Omental fat pad (tissue), 4 donors: ENCODE data around the gene RITA1. TPM values are rescaled to one million over a fixed set of nuclear protein-coding genes. Genes with fewer than 3 reads are reported as not detected.

ENCODE experiments used
- ATAC-seq: fragments of 150-250 bp; one replicate; pipeline ENCODE4 v1.9.1; 2016; ENCODE audit warnings: mild to moderate bottlenecking, moderate library complexity; ENCODE audit not compliant: low FRiP score
- DNase-seq: peaks from one replicate; pipeline ENCODE4 v3.0.0-alpha.2; 2019; ENCODE audit warnings: low spot score
- total RNA-seq, 4 donors: library from RNA; depleted of rRNA; stranded (reverse); fragments of >200 nt; gene quantifications; one replicate each; pipeline ENCODE4 v1.1.0, GENCODE V29; 2016
- TF ChIP-seq, protein P1 (sequence below), 3 donors: fragments of 450-650 bp; IDR thresholded peaks; one replicate each; pipeline ENCODE4 v1.5.1; 2016 to 2017; ENCODE audit warnings: antibody characterized with exemption in 3 of 3, mild to moderate bottlenecking in 3 of 3, moderate library complexity in 2 of 3

The RITA1 gene
- total RNA-seq, 4 donors from 2014 or later, result 7.9 to 14.3 (median 11.5) TPM

DNA sequence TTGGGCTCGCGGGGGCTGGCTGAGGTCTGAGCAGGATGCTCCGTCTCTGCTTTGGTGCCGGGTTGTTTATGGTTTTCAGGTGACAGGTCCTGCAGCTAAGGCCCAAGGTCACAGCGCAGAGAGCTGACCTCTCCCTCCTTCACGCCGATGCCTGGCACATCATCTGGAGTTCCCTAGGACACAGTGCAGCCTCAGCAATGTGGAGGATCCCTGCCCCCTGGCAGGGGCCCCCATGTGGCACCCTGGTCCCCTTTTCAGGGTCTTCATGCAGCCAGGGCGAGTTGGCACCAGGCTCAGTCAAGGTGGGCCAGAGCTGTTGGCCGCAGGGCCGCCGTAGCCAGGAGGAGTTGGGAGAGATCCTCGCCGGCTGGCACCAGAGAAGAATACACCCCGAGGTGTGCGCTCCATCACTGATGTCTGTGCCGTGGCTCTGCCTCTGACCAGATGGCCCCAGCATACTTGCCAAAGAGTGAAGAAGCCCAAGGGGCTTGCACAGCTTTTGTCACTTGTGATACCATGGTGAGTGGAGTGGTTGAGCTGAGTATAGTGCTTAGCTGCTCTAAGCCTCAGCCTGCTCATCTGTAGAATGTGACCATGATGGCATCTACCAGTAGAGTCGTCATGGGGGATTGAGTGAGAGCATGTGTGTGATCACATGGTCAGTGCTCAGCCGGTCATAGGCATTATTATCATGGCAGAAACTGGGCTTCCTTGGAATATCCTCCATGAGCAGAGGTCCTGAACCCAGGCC lies 46.7 kb downstream of the RITA1 start:
- DNase-seq (no peak), ATAC-seq (no peak)
- TF ChIP-seq, protein P1, sequence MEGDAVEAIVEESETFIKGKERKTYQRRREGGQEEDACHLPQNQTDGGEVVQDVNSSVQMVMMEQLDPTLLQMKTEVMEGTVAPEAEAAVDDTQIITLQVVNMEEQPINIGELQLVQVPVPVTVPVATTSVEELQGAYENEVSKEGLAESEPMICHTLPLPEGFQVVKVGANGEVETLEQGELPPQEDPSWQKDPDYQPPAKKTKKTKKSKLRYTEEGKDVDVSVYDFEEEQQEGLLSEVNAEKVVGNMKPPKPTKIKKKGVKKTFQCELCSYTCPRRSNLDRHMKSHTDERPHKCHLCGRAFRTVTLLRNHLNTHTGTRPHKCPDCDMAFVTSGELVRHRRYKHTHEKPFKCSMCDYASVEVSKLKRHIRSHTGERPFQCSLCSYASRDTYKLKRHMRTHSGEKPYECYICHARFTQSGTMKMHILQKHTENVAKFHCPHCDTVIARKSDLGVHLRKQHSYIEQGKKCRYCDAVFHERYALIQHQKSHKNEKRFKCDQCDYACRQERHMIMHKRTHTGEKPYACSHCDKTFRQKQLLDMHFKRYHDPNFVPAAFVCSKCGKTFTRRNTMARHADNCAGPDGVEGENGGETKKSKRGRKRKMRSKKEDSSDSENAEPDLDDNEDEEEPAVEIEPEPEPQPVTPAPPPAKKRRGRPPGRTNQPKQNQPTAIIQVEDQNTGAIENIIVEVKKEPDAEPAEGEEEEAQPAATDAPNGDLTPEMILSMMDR (IDR thresholded peaks at IDR 0.05), result no peak

DNA sequence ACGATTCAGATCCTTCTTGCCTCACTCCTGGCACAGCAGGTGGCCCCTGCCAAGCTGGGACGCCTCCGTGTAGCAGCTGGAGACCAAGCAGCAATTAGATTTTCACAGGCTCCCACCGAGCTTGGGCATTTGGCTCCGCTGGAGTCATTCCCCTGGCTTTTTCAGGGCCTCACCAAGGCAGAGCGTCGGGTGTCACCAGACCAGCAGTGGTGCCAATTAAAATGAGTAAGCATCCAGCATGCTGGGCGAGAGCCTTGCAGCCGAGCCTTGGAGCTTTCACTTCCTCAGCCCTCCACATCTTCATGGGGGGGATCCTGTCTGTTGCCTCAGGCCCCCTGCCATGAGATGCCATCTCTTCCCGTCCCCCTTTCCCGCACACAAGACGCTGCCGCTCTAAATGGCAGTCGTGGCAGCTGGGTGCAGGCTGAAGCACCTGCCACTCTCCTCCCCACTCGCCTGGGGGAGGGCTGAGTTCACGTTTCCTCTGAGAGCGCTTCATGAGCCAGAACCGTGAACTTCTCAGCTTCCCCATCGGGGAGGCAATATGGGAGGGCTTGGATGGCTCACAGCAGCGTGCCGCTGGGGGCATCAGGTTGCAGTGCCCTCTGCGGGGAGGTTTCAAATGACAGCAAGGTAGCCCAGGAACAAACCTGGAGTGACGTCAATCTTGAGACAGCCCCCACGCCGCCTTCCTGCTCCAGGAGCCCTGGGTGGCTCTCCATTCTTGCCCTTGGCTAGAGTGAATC lies 47.5 kb downstream of the RITA1 start:
- TF ChIP-seq, protein P1 (IDR thresholded peaks at IDR 0.05), result no peak
- no peak for ATAC-seq

DNA sequence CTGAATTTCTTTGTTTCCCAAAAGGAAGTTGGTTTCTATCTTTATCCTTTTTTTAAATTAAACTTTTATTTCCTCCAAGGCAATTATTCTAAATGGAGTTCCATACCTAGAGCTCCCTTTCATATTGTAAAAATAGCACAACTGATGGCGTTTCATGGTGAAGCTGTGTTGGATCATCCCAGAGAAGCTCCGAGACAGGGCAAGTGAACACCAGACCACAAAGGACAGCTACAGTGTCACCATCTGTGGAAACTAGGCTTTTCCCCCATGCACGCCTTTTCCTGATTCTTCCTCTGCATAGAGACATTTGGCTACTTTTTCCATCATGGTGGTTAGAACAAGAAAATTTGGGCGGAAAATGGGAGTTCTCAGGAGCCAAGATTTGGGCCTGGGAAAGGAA lies 48.4 kb downstream of the RITA1 start:
- TF ChIP-seq, protein P1 (IDR thresholded peaks at IDR 0.05), result no peak
- DNase-seq (no peak), ATAC-seq (no peak)

More for the DNA sequence above, 47.5 kb downstream of the RITA1 start:
- DNase-seq, result peak; percentile 22

DNA sequence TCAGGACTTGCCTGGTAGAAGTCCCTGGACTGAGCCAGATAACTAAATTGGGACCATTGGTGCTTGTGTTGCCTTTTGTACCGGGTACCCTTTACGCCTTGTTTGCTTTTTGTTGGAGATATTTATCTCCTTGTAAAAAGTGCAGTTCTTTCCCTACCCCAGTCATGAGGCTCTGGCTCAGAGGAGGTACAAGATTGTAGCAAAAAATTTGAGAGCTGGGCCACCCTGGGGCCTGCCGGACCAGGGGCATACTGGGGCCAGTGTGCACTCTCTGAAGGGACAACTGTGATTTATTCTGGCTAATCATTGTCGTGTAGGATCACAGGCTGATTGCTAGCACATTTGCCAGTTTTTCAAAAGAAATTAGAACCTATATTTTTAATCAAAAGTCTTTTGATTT lies 49.0 kb downstream of the RITA1 start:
- no peak for DNase-seq
- no peak for ATAC-seq
- TF ChIP-seq, protein P1 (IDR thresholded peaks at IDR 0.05), result no peak

DNA sequence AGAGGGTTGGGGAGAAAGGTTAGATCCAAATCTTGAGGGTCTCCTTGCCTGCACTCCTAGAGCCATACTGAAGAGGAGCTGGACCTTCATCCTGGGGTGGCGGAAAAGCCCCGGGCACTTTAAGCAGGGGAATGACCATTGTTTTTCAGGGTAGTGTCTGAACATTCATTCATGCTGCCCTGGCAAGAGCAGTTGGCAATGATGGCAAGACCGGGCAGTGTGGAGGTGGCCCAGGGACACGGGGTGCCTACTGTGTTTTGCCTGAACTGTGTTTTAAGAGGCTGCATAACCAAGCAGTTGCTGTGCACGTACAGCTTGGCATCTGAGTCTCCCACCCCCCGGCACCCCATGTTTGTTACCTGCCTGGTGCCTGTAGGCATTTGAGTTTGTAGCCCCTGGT lies 50.5 kb downstream of the RITA1 start:
- DNase-seq (no peak), ATAC-seq (no peak)
- TF ChIP-seq, protein P1 (IDR thresholded peaks at IDR 0.05), result no peak

DNA sequence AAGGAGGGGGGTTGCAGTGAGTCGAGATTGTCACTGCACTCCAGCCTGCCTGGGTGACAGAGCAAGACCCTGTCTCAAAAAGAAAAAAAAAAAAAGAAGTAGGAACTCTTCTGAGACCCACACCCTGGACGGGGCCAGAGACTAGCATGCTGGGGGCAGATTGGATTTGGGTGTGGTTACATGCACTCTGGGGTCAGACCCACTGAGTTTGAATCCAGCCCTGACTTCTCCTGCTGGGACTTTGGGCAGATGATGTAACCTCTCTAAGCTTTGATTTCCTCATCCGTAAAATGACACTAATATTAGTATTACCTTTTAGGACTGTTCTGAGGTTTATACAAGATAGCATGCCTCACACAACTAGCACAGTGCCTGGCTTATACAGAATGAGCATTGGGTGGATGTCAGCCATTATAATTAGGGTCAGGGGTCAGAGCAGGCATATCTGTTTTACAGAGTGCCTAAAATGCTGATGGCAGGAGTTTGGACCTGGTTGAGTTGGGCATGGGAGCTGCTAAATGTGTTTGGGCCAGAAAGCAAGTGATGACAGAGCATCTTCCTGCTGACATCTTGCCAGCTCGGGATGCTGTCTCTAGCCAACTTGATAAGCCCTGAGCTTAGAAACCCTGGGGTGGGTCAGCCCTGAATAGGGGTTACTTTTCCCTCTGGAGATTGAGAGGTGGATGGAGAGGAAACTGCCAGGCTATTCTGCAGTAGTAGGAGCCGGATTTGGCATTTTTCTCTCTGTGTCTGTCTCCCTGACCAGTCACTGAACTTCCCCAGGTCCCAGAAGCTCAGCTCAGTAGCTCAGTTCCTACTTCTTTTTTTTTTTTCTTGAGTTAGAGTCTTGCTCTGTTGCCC lies 51.2 kb downstream of the RITA1 start:
- ATAC-seq (no peak), DNase-seq (no peak)
- TF ChIP-seq, protein P1 (IDR thresholded peaks at IDR 0.05), result no peak
